MM.1S (cell line): ENCODE measurements around the gene DCDC1.

ENCODE experiments used
- DNase-seq: peaks from one replicate; pipeline ENCODE4 v3.0.0-alpha.2; 2015
- H2AFZ ChIP-seq: fragments of 300-600 bp; sonication (generic); 2 replicates; pipeline ENCODE4 v1.6.0; 2016; ENCODE audit warnings: antibody characterized with exemption, low read length
- H3F3A ChIP-seq: fragments of 300-600 bp; sonication (generic); 2 replicates; pipeline ENCODE4 v1.6.1; 2016; ENCODE audit warnings: mild to moderate bottlenecking, antibody characterized with exemption, low read length, moderate library complexity, mixed read lengths; ENCODE audit not compliant: insufficient read depth
- H3K27ac ChIP-seq: fragments of 300-600 bp; sonication (generic); 2 replicates; pipeline ENCODE4 v1.5.1; 2016; ENCODE audit warnings: mild to moderate bottlenecking, low read length
- H3K27me3 ChIP-seq: fragments of 300-600 bp; sonication (generic); replicated peaks from 2 replicates; pipeline ENCODE4 v1.6.0; 2016; ENCODE audit warnings: low read length; ENCODE audit not compliant: insufficient read depth
- H3K36me3 ChIP-seq: fragments of 300-600 bp; sonication (generic); replicated peaks from 2 replicates; pipeline ENCODE4 v1.6.1; 2016; ENCODE audit warnings: mild to moderate bottlenecking, low read length, mixed read lengths; ENCODE audit not compliant: insufficient read depth
- H3K4me1 ChIP-seq: fragments of 300-600 bp; sonication (generic); 2 replicates; pipeline ENCODE4 v1.6.1; 2016; ENCODE audit warnings: low read length, mixed read lengths
- H3K4me2 ChIP-seq: fragments of 300-600 bp; sonication (generic); 2 replicates; pipeline ENCODE4 v1.6.0; 2016; ENCODE audit warnings: low read depth, low read length
- H3K4me3 ChIP-seq: fragments of 300-600 bp; sonication (generic); 2 replicates; pipeline ENCODE4 v1.5.1; 2016; ENCODE audit warnings: low read length, mixed read lengths
- H3K79me2 ChIP-seq: fragments of 300-600 bp; sonication (generic); 2 replicates; pipeline ENCODE4 v1.6.1; 2016; ENCODE audit warnings: mixed run types, low read length, mixed read lengths
- H3K9ac ChIP-seq: fragments of 300-600 bp; sonication (generic); 2 replicates; pipeline ENCODE4 v1.6.1; 2016; ENCODE audit warnings: low read length, mixed read lengths
- H3K9me2 ChIP-seq: fragments of 300-600 bp; sonication (generic); replicated peaks from 2 replicates; pipeline ENCODE4 v1.6.1; 2016; ENCODE audit warnings: mild to moderate bottlenecking, low read length, mixed read lengths; ENCODE audit not compliant: insufficient read depth
- H3K9me3 ChIP-seq: fragments of 300-600 bp; sonication (generic); replicated peaks from 2 replicates; pipeline ENCODE4 v1.6.1; 2016; ENCODE audit warnings: mild to moderate bottlenecking, low read length, mixed read lengths; ENCODE audit not compliant: insufficient read depth
- H4K20me1 ChIP-seq: fragments of 300-600 bp; sonication (generic); 2 replicates; pipeline ENCODE4 v1.6.1; 2016; ENCODE audit warnings: mild to moderate bottlenecking, low read length, moderate library complexity, mixed read lengths; ENCODE audit not compliant: insufficient read depth
- CTCF ChIP-seq: fragments of 300-600 bp; sonication (generic); IDR thresholded peaks from 2 replicates; pipeline ENCODE4 v1.5.1; 2016; ENCODE audit warnings: antibody characterized with exemption, low read length, mixed read lengths
- EZH2 ChIP-seq: fragments of 300-600 bp; sonication (generic); optimal IDR thresholded peaks from 2 replicates; pipeline ENCODE3; 2017; ENCODE audit warnings: low read depth, mild to moderate bottlenecking, antibody characterized with exemption, low read length, mixed read lengths
- EZH2phosphoT487 ChIP-seq: fragments of 300-600 bp; sonication (generic); IDR thresholded peaks from 2 replicates; pipeline ENCODE4 v1.6.1; 2018; ENCODE audit warnings: antibody characterized with exemption, low read length

Gene DCDC1

GRCh38 chr11:31214372-31214771, 155.2 kb downstream of the DCDC1 start:
- TF ChIP-seq EZH2 (no peak), CTCF (no peak), EZH2phosphoT487 (no peak)
- Histone ChIP-seq H3K9me2 (no peaks in the 10 kb centered on the region), H3K9me3 (no peaks in the 10 kb centered on the region), H3K4me1 (no peaks in the 10 kb centered on the region), H3K27ac (no peak overlapping the region), H2AFZ (no peak overlapping the region), H3K79me2 (no peaks in the 10 kb centered on the region), H3K9ac (no peak overlapping the region), H3K27me3 (no peaks in the 10 kb centered on the region), H3K36me3 (no peaks in the 10 kb centered on the region), H3F3A (no peaks in the 10 kb centered on the region), H3K4me2 (no peak overlapping the region), H3K4me3 (no peak overlapping the region), H4K20me1 (no peaks in the 10 kb centered on the region)
- no peak for DNase-seq

DNA sequence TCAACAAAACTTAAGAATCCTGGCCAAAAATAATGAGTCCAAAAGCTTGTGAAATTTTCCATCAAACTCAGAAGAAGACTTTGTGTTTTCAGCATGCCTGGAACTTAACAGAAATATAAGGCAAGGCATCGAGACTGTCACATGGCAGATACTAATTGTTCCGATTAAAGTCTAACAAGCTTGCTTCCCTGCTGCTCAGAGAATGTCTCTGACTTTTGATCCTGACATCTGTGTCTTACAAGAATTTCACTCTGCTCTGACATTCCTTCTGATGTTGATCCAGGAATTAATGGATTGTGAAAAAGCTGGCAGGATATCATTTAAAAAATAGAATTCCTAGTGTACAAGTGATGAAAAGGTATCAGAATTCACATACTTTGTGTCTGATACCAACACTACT, 170.2 kb downstream of the DCDC1 start:
- TF ChIP-seq EZH2 (no peak), CTCF (no peak), EZH2phosphoT487 (no peak)
- no peaks in the 10 kb centered on the region for H3K27me3 ChIP-seq
- no peaks in the 10 kb centered on the region for H4K20me1 ChIP-seq
- no peak overlapping the region for H3K4me2 ChIP-seq
- no peaks in the 10 kb centered on the region for H3K4me1 ChIP-seq
- H3K9me3 ChIP-seq: no peaks in the 10 kb centered on the region
- no peaks in the 10 kb centered on the region for H3F3A ChIP-seq
- H3K79me2 ChIP-seq: no peaks in the 10 kb centered on the region
- H3K36me3 ChIP-seq: no peaks in the 10 kb centered on the region
- no peak overlapping the region for H3K9ac ChIP-seq
- no peak overlapping the region for H3K4me3 ChIP-seq
- H2AFZ ChIP-seq: no peak overlapping the region
- no peaks in the 10 kb centered on the region for H3K9me2 ChIP-seq
- no peak for DNase-seq
- no peak overlapping the region for H3K27ac ChIP-seq

DNA sequence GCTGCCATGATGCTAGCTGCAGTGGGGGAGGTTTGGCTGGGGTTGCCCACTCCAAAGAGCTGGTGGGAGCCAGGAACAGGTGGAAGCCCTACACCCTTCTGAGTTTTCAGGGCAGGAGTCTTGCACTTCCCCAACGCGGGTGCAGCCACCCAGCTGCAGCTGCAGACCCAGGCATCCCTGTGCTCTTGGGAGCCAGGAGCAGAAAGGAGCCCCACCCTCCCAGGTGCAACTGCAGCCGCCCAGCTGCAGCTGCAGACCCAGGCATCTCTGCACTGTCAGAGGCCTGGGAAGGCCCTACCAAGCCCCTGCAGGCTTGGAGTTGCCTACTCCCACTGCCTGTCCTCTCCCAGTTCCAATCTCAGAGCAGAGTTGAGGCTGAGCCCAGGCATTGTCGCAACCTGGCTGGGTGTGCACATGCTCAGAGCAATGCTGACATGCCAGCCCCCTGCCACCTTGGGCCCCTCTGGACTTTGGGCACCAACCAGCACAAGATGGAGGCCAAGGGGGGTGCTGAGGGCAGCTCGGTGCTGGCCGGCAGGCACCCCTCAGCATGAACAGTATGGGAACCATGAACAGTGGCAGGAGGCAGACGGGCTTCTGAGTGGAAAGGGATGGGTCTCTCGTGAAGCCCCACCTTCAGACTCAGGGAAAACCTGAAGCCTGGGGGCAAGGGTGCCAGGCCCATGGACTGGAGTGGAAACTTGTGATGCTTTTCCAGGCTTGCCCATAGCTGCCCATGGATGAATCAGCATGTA, 195.4 kb downstream of the DCDC1 start:
- no peaks in the 10 kb centered on the region for H3K9me3 ChIP-seq
- no peaks in the 10 kb centered on the region for H3K27me3 ChIP-seq
- no peak for TF ChIP-seq CTCF
- no peak for TF ChIP-seq EZH2phosphoT487
- no peak for TF ChIP-seq EZH2
- H3K27ac ChIP-seq: no peak overlapping the region
- H3F3A ChIP-seq: no peaks in the 10 kb centered on the region
- no peaks in the 10 kb centered on the region for H3K9me2 ChIP-seq
- DNase-seq: no peak
- H3K79me2 ChIP-seq: no peaks in the 10 kb centered on the region
- no peak overlapping the region for H2AFZ ChIP-seq
- H4K20me1 ChIP-seq: no peaks in the 10 kb centered on the region
- H3K4me2 ChIP-seq: no peak overlapping the region
- no peak overlapping the region for H3K4me3 ChIP-seq
- H3K4me1 ChIP-seq: no peaks in the 10 kb centered on the region
- H3K36me3 ChIP-seq: no peaks in the 10 kb centered on the region
- H3K9ac ChIP-seq: no peak overlapping the region
